K562 (cell line): ENCODE data around the gene CDK5R1.

Experiments used
- ETV5 ChIP-seq: sonication (generic); formaldehyde crosslinking; IDR thresholded peaks from 2 replicates; pipeline ENCODE4 v1.4.0; 2020; ENCODE audit warnings: low read depth, mild to moderate bottlenecking, missing genetic modification reagents
- HOXB6 ChIP-seq: fragments of 250-450 bp; sonication (Bioruptor Pico); IDR thresholded peaks from 2 replicates; pipeline ENCODE4 v1.5.1; 2022; ENCODE audit warnings: mild to moderate bottlenecking, borderline replicate concordance
- NCOA2 ChIP-seq, 2 experiments: fragments of 450-650 bp; IDR thresholded peaks; 2 replicates each; pipeline ENCODE4 v1.6.1; 2018; ENCODE audit warnings: mild to moderate bottlenecking in 2 of 2, moderate library complexity in 1 of 2; ENCODE audit not compliant: partially characterized antibody in 2 of 2
- NR2C2 ChIP-seq, 2 experiments: fragments of 200-800 bp in 1 of 2; sonication (Bioruptor generic) in 1 of 2; sonication (generic) in 1 of 2; formaldehyde crosslinking in 1 of 2; IDR thresholded peaks; 2 replicates each; pipeline versions ENCODE4 v1.6.1 to v1.8.0; 2016 to 2022; ENCODE audit warnings: mild to moderate bottlenecking in 1 of 2, missing compliant biosample characterization in 1 of 2, missing genetic modification characterization in 1 of 2, missing genetic modification reagents in 1 of 2
- POLR2A ChIP-seq: fragments of 450-650 bp; conservative IDR thresholded peaks from 2 replicates; pipeline ENCODE4 v1.6.1; 2016
- POLR2AphosphoS5 ChIP-seq: IDR thresholded peaks from 2 replicates; pipeline ENCODE4 v1.6.1; 2011; ENCODE audit warnings: mild to moderate bottlenecking, low read depth, low read length, moderate library complexity; ENCODE audit not compliant: control insufficient read depth, insufficient read depth
- RBM25 ChIP-seq: fragments of 200-400 bp; formaldehyde crosslinking; IDR thresholded peaks from 2 replicates; pipeline ENCODE4 v1.6.1; 2018; ENCODE audit warnings: low read length, low read depth, moderate library complexity; ENCODE audit not compliant: severe bottlenecking
- XRCC5 ChIP-seq: fragments of 200-400 bp; formaldehyde crosslinking; IDR thresholded peaks from 2 replicates; pipeline ENCODE4 v1.6.1; 2017; ENCODE audit warnings: low read depth, mild to moderate bottlenecking, low read length
- ZBTB7A ChIP-seq: IDR thresholded peaks from 2 replicates; pipeline ENCODE4 v1.6.1; 2011; ENCODE audit warnings: low read depth, mild to moderate bottlenecking, low read length, moderate library complexity, borderline replicate concordance; ENCODE audit not compliant: control insufficient read depth
- ZNF3 ChIP-seq: fragments of 250-450 bp; sonication (Bioruptor Pico); IDR thresholded peaks from 2 replicates; pipeline ENCODE4 v1.5.0; 2021; ENCODE audit warnings: mild to moderate bottlenecking, moderate library complexity
- ZNF699 ChIP-seq: fragments of 250-450 bp; sonication (Bioruptor Pico); IDR thresholded peaks from 2 replicates; pipeline ENCODE4 v1.8.0; 2021; ENCODE audit warnings: mild to moderate bottlenecking, moderate library complexity; ENCODE audit not compliant: insufficient replicate concordance
- TF ChIP-seq, protein P1 (sequence below), 3 experiments: IDR thresholded peaks in 2 of 3; conservative IDR thresholded peaks in 1 of 3; 2 replicates each; pipeline ENCODE4 v1.5.1; 2011 to 2012; ENCODE audit warnings: low read length in 3 of 3, mild to moderate bottlenecking in 3 of 3, control low read depth in 2 of 3, improper control_type of control experiment in 1 of 3, inconsistent platforms in 1 of 3, low read depth in 1 of 3, mixed read lengths in 1 of 3, moderate library complexity in 1 of 3; ENCODE audit not compliant: insufficient read depth in 2 of 3

DNA sequence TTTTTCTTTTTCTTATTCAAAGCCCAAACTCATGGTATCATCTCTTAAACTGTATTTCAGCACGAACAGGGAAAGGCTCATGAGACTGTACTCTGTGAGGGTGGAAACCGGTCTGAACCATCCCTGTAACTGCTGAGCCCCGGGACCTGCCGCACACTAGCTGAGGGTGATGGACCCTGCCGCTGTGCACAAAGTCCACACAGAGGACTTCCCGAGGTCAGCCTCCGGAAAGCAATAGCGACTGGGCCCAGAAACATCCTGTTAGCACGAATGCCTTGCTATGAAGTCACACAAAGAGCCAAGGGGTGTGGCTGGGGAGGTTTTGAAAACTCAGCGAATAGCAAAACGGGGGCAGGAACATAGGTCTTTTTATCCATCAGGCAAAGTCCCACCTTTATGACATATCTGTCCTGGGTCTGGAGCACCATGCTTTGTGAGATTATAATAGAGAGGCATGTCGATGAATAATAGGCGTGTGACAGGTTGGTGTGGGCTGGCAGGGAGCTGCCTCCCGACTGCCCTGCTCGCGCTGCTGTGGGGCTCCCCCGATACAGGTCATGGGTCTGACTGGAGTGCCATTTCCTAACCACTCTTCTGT, 33.4 kb downstream of the CDK5R1 start:
- TF ChIP-seq XRCC5 (no peak), ZNF3 (CRISPR knock-in tag) (no peak), POLR2A (no peak), NCOA2 (IDR thresholded peaks at IDR 0.05; ENCODE audit: partially characterized antibody in 2 of 2) (no peak), RBM25 (no peak), ETV5 (no peak), HOXB6 (no peak), NR2C2 (CRISPR knock-in tag; IDR thresholded peaks at IDR 0.05) (no peak), NR2C2 (tag; IDR thresholded peaks at IDR 0.05) (no peak), ZBTB7A (no peak), POLR2AphosphoS5 (no peak), ZNF699 (CRISPR knock-in tag) (no peak)
- TF ChIP-seq, protein P1, sequence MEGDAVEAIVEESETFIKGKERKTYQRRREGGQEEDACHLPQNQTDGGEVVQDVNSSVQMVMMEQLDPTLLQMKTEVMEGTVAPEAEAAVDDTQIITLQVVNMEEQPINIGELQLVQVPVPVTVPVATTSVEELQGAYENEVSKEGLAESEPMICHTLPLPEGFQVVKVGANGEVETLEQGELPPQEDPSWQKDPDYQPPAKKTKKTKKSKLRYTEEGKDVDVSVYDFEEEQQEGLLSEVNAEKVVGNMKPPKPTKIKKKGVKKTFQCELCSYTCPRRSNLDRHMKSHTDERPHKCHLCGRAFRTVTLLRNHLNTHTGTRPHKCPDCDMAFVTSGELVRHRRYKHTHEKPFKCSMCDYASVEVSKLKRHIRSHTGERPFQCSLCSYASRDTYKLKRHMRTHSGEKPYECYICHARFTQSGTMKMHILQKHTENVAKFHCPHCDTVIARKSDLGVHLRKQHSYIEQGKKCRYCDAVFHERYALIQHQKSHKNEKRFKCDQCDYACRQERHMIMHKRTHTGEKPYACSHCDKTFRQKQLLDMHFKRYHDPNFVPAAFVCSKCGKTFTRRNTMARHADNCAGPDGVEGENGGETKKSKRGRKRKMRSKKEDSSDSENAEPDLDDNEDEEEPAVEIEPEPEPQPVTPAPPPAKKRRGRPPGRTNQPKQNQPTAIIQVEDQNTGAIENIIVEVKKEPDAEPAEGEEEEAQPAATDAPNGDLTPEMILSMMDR (IDR thresholded peaks at IDR 0.05 in 2 of 3, conservative IDR thresholded peaks at IDR 0.05 in 1 of 3; ENCODE audit: insufficient read depth in 2 of 3, low read depth in 1 of 3, low read length in 3 of 3): no peak
